Stimulated activated CD8-positive, alpha-beta memory T cell treated with anti-CD3 and anti-CD28 coated beads, Interleukin-4, amount 100 ng/mL, for 1 hour (primary cell): ENCODE results near the gene ABI2.
"Not testable (repeated sequence)": the region's sequence is repeated elsewhere in the genome, so short reads cannot be mapped to it uniquely, and the experiment has no call there.

ENCODE experiments used
- DNase-seq, 2 donors: peaks; one replicate each; pipeline ENCODE4 v3.0.0-alpha.2; 2020; ENCODE audit warnings: low read depth in 2 of 2, low spot score in 1 of 2

ABI2 gene

GRCh38 chr2:203327901-203328759 lies at the start of gene ABI2:
TSS of gene ABI2 (plus strand) at chr2:203328394. CDS start at chr2:203328515, 121 bp downstream.
- peak; percentile 13 to 22 for DNase-seq

GRCh38 chr2:203279288-203279687 lies 48.9 kb upstream of the ABI2 start:
- DNase-seq = no peak

GRCh38 chr2:203280428-203281064 lies 47.6 kb upstream of the ABI2 start:
- DNase-seq = no peak

GRCh38 chr2:203282101-203282500 lies 46.1 kb upstream of the ABI2 start:
- no peak for DNase-seq

DNA sequence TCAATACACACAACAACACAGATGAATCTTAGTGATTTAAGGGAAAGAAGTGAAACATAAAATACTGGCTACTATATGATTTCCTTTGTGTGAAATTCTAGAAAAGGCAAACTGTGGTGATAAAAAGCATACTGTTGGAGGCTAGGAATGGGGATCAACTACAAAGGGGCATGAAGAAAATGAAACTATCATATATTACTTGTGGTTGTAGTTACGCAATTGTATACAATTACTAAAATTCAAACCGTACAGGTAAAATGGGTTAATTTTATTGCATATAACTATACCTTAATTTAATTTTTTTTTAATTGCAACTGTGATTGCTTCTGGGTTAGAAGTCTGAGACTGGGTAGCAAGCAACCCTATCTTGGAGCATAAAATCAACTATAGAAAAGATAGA lies 41.7 kb upstream of the ABI2 start:
- no peak for DNase-seq

- no peak for DNase-seq
Observed at GRCh38 chr2:203301667-203302066, 26.5 kb upstream of the ABI2 start.

DNA sequence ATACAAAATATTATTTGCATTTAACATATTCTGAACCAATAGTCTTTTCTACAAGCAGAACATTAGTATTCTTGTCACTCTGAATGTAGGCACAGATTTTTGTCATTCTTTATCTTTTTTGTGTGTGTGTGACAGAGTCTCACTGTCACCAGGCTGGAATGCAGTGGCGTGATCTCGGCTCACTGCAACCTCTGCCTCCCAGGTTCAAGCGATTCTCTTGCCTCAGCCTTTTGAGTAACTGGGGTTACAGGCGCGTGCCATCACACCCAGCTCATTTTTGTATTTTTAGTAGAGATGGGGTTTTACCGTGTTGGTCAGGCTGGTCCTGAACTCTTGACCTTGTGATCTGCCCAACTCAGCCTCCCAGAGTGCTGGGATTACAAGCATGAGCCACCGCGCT lies 25.6 kb upstream of the ABI2 start:
- DNase-seq = not testable (repeated sequence)

- DNase-seq = no peak
Observed at GRCh38 chr2:203310688-203311436, 17.3 kb upstream of the ABI2 start.

DNA sequence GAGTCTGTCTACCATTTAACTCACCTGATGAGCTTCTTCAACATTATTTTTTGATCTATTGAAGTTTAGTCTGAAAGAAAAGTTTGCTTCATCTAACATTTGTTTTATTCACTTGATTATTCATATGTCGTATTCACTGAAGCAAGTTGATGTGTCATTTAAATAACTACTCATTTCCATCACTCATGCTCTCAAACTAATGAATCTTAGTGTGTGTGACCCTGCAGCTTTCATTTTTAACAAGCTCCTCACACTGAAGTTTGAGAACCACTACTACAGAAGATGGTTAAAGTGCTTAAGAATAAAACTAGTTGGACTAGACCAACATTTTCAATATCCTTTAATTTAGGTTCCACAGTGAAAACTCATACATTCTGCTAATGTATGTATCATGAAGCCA lies 1.8 kb upstream of the ABI2 start:
- no peak for DNase-seq

GRCh38 chr2:203327582-203327900 lies 653 bp upstream of the ABI2 start:
- no peak for DNase-seq

DNA sequence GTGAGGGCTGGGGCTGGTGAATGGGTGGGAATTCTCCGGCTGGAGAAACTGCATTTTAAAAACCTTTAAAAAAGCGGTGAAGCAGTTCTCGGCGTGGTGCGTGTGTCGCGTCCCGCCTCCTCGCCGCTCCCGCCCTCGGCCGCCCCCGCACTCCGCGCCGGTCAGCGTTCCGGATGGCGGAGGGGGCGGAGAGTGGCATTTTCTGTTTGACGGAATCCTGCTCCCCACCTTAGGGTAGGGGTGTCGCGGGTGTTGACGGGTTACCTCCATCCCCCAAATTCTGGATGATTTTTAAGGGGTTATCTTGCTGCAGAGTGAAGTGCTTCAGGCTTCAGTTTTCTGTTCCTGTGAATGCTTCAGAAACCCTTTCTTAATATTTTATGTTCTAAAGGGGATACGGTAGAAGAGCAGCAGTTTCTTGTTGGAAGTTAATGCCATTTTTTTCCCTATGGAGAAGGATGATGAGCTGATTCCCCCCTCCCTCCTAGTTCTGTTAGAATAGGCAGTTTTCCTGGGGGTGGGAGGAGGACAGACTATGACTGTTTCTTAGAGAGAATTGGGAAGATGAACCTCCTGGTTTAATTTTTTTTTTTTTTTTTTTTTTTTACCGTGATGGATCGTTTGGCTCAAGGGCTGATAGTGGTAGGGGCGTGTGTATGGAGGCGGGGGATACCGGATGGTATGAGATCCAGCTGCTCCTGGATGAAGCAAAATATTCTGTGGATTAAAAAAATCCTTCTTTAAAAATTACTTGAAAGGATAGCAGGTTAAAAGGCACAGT lies 756 bp downstream of the ABI2 start:
- peak in 1 of 2 donors; percentile 18 for DNase-seq

DNA sequence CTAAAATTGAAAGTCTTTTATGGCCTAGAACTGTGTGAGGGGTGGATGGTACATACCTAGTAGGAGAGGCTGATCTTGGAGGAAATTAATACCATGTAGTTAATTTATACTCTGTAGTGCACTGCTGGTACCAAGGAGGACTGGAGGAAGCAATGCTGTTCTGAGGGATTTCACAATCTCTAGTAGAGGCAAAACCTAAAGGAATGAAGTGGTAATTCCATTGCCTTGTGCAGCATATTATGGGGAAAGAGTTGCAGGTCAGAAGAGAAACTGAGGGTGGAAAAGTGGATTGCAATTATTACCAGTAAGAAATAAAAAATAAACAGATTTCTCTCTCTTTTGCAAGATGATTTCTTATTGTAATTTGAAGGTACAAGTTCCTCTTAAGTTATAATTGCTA lies 2.2 kb downstream of the ABI2 start:
- no peak for DNase-seq

DNA sequence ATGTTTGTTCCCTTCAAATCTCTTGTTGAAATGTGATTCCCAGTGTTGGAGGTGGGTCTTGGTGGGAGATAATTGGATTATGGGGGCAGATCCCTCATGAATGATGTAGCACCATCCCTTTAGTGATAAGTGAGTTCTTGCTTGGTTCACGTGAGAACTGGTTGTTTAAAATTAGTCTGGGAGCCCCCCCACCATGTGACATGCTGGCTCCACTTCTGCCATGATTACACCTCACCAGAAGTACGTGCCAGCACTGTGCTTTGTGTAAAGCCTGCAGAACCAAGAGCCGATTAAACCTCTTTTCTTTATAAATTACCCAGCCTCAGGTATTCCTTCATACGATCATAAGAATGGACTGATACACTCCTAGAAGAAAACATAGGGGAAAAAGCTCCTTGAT lies 10.1 kb downstream of the ABI2 start:
- DNase-seq = no peak

- no peak for DNase-seq
Observed at GRCh38 chr2:203340791-203341487, 12.7 kb downstream of the ABI2 start.

DNA sequence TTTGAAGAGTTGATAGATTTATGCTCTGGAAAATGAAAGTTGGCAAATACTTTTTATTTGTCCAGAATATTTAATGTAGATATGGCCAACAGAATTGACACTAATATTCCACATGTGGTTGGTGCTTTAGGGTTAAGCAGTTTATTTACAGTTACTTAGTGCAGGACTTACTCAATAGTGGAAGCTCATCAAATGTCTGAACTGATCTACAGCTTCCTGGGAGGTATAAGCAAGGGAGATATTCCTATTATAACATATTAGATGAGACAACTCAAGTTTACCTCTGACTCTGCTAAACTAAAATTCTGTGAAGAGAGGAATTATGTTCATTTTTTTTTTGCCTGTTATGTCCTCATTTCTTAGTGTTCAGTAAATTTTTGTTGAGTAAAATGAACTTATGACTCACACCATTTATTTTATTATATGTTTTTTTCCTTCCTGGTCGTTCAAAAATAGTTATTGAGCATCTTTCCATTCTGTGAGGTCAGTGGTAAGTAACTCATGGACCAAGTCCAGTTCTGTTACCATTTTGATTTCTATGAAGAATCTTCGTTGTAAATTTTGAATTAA lies 13.6 kb downstream of the ABI2 start:
- no peak for DNase-seq

DNA sequence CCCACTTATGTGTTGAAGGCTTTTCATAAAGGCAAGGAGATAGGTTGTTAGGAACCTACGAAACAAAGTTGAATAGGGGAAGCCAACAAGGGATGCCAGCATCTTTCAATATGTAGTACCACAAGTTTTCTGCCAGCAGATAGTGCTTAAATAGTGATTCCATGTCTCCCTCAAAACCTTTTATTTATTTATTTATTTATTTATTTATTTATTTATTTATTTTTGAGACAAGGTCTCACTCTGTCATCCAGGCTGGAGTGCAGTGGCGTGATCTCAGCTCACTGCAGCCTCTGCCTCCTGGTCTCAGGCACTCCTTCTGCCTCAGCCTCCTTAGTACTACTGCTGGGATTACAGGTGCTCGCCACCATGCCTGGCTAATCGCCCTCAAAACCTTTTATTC lies 14.2 kb downstream of the ABI2 start:
- not testable (repeated sequence) for DNase-seq

- DNase-seq = no peak
Observed at GRCh38 chr2:203344667-203345066, 16.5 kb downstream of the ABI2 start.

DNA sequence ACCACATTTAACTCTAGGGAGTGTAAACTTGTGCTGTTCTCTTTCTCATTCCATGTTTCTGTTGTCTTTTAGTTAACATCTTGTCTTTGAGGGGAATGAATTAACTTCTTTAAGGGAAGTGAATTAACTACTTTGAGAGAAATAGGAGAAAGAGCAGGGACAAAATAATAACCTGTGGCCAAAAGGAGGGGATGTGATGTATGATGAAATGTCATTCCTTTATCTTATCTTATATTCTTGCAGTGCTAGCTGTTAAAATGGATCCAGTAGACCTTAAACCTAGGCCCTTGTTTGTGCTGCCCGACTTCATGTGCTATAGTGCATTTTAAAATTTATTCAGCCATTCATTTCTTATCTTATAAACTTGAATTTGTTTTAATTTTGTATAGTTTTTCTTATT lies 18.4 kb downstream of the ABI2 start:
- no peak for DNase-seq

DNA sequence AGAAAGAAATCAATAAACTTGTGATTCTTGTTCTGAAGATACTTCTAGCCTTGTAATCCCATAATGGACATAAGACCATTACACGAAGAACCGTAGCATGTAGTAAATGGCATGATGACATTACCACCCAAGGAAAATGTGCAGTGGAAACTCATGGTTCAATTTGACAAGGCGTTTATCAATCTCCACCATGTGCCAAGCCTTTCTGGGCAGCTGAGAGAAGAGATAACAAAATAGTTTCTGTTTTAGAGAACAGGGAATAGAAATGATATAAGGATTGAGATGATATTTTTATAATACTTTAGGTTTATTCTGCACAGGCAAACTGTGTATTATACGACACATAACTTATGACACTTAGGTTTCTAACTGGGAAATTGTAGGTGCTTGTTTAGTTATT lies 19.2 kb downstream of the ABI2 start:
- no peak for DNase-seq

DNA sequence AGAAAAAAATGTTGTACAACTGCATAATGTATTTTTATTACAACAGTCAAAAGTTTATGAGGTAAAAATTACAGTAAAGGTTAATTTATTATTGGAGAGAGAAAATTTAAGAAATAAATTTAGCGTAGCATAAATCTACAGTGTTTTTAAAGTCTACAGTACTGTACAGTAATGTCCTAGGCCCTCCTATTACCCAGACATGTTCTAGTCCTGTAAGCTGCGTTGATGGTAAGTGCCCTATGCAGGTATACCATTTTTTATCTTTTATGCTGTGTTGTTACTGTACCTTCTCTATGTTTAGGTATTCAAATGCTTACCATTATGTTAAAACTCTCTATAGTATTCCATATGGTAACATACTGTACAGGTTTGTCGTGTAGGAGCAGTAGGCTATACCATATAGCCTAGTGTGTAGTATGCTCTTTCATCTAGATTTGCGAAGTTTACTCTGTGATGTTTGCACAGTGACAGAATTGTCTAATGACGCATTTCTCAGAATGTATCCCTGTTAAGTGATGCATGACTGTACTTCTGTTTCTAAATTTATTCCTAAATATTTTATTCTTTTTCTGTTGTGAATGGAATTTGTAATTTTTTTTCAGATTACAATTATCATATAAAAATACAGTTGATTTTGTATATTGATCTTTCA lies 24.5 kb downstream of the ABI2 start:
- no peak for DNase-seq
